GM12801 (cell line): Measurements from ENCODE around the gene DLGAP1.

ENCODE experiments used
- TF ChIP-seq, protein P1 (sequence below): IDR thresholded peaks from one replicate; pipeline ENCODE4 v1.5.1; 2011; ENCODE audit warnings: control low read depth; ENCODE audit not compliant: insufficient read length; ENCODE audit errors: extremely low read depth

DLGAP1 gene

DNA sequence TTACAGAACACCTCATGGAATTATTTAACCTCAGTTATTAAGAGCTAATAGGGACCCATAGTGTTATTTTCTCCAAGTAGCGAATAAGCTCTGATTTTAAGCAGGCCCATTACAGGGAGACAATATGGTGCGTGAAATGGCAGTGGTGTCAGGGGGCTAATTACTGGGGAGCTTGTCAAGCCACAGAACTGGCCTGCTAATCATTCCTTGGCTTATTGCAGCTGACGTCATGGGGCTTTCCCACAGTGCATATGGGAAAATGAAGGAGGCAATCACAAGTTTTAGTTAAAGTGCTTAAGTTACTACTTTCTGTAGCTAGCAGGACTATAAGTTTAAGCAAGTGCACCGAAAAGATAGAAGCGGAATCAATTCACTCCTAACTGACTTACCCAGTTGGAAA lies 742.6 kb downstream of the DLGAP1 start:
- TF ChIP-seq, protein P1, sequence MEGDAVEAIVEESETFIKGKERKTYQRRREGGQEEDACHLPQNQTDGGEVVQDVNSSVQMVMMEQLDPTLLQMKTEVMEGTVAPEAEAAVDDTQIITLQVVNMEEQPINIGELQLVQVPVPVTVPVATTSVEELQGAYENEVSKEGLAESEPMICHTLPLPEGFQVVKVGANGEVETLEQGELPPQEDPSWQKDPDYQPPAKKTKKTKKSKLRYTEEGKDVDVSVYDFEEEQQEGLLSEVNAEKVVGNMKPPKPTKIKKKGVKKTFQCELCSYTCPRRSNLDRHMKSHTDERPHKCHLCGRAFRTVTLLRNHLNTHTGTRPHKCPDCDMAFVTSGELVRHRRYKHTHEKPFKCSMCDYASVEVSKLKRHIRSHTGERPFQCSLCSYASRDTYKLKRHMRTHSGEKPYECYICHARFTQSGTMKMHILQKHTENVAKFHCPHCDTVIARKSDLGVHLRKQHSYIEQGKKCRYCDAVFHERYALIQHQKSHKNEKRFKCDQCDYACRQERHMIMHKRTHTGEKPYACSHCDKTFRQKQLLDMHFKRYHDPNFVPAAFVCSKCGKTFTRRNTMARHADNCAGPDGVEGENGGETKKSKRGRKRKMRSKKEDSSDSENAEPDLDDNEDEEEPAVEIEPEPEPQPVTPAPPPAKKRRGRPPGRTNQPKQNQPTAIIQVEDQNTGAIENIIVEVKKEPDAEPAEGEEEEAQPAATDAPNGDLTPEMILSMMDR: no peak

DNA sequence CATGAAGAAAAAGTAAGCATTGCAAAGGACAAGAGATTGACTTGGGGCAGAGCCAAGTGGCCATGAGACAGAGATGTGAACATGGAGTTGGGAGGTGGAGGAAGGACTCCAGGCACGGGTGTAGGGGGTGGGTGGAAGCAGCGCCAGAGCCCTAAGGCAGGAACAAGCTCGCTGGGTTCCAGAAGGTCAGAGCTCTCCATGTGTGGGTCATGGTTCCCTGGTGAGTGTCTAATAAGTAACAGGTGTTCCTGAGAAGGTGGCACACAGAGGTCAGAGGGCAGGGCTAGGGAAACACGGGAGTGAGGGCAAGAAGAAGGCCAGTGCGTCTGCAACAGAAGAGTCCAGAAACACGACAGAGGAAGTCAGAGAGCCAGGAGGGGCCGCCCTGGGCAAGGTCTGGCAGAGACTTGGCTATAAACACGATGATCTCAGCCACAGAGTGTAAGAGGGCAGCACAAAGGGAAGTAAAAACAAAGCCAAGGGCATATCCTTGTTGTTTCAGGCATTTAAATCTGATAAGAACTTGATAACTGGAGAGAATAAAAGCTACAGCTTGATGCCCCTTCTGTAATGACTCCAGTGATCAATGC lies 744.3 kb downstream of the DLGAP1 start:
- TF ChIP-seq, protein P1: no peak

DNA sequence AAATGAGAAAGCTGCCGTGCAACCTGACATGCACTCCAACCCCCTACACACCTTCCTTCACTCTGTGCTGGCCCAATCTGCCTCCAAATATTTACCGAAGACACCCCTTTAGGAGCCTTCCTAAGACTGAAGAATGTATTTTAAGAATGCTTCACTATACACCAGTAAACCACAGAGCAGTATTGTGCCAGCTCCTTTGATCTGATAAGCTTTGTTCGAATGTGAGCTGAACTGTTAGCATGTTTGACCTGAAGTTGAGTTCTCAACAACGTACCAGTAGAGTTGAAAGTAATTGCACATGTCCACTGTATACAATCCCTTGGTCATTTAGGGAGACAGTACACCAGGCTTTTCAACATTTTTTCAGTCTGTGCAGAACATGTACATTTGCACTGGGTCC lies 745.9 kb downstream of the DLGAP1 start:
- TF ChIP-seq, protein P1: no peak

DNA sequence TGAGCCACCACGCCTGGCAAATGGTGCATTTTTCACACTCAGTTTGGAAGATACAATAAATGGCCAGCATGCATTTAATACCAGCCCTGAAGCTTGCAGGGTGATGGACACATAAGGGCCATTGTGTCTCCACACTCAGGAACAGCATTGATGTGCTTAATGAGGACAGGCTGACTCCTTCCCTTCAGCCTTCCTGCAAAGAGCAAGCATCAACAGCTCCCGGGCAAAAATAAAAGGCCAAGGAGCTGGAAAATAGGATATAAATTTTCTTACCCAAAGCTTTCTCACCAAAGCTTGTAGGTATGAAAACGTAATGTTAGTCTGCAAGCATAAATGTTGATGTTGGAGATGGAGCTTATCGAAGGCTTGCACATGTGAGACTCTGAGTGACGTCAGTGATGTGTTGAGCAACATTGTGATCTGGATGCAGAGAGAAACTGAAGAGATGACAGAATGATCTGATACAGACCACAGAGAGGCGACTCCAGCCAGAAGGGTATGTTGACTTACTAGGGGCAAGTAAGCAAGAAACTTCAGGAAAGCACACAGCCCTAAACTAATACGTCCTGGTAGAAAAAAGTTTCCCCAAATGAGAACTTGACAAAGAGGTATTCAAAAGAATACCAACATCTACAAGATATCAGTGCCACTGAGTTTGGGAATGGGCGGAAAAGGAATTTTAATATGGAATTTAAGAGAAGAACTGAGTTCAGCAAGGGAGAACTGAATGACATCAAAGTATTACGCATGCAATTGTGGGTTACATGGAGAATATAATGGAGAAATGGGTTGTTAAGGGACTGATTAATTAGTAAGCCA lies 748.6 kb downstream of the DLGAP1 start:
- TF ChIP-seq, protein P1: no peak

DNA sequence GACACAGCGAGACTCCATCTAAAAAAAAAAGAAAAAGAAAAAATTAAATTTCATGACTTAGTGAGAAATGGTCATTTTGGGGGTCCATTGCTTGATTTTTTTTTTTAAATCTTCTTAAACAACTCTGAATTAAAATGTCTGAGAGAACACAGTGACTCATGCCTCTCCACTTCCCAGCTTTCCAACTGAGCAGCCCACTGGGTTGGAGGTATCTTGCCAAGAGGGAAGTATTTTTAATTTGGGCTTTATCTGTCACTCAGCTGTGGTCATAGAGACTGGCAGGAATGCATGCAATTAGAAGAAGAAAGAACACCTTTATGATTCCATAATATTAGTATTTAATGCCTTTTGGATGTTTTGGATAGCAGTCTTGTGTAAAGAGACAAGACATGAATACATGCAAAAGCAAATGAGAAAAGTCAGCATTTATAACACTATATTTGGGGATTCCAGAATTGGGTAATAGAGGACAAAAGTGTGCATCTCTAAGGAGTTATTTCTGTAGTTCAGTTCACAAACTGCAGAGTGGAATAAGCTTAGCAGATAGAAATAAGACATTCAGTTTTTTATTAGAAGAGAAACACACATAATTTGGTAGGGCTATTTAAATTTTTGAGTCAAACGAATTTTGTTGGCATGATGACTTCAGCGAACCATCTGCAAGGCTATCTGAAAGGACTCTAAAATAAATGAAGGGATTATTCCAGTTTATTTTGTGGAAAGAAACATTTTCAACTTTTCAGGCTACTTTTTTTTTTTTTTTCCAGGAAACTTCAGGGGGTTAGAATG lies 750.4 kb downstream of the DLGAP1 start:
- TF ChIP-seq, protein P1: no peak

DNA sequence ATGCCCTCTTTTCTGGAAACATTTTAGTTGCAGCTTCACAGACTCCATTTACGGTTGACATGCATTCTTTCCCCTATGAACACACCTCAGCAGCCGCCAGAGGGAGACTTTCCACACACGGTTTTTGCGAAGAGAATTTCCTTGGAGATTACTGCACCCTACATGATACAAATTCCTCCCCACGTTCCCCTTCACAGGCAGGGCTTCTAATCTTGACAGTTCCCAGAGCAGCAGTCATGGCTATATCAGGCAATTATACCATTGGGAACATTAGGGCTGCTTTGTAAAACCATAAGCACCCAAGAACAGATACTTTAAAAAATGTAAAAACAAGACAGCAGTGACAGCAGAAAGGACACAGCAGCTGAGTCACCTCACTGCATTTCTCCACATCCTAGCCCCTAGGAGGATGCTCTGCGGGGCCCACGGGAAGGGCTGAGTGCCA lies 751.4 kb downstream of the DLGAP1 start:
- TF ChIP-seq, protein P1: no peak

DNA sequence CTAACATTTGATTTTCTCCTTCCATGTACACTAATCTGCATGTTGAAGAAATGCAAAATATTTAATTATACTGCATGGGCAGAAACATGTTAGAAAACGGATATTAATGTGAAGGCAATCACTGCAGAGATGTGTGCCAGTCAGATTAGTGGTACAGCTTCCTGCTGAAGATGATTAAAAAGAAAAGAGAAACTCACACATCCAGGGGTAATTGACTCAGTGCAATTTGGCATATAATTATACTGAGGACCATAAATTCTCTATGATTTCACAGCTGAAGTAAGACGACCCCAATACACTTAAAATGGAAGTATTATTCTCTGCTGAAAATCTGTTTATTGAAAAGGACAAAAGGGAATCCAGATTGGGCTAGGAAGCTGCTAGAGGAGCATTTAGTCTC lies 761.7 kb downstream of the DLGAP1 start:
- TF ChIP-seq, protein P1: no peak
